NCI-H2107 treated with DMSO at 0.1 percent for 48 hours (cell line): ENCODE measurements around the gene CENPX.

Source experiments
- DNase-seq: peaks from one replicate; lab custom pipeline; 2025; ENCODE audit not compliant: unreplicated experiment; lab: John Stamatoyannopoulos, UW

The CENPX gene

GRCh38 chr17:82022310-82022980, at the start of gene CENPX:
Gene CENPX, minus strand, starts transcription at chr17:82022878. Its CDS starts 17 bp downstream, at chr17:82022861.
- DNase-seq, result no peak

GRCh38 chr17:82070611-82071010, 47.9 kb upstream of the CENPX start:
- DNase-seq, result no peak

GRCh38 chr17:82065638-82066303, 43.1 kb upstream of the CENPX start, which contains the start of gene DUS1L:
Gene DUS1L, minus strand, starts transcription at chr17:82065804. Its CDS starts 745 bp downstream, at chr17:82065059.
- DNase-seq, result no peak

- no peak for DNase-seq
Observed at GRCh38 chr17:82065193-82065637, 42.5 kb upstream of the CENPX start.

- peak; percentile 6 for DNase-seq
Observed at GRCh38 chr17:82064433-82065192, 41.9 kb upstream of the CENPX start.

- DNase-seq, result no peak
Observed at GRCh38 chr17:82063424-82064415, 41.0 kb upstream of the CENPX start.

- no peak for DNase-seq
Observed at GRCh38 chr17:82062984-82063368, 40.3 kb upstream of the CENPX start.

- DNase-seq, result no peak
Observed at GRCh38 chr17:82062076-82062983, 39.7 kb upstream of the CENPX start.

GRCh38 chr17:82061047-82061925, 38.6 kb upstream of the CENPX start:
- DNase-seq, result no peak

- DNase-seq, result no peak
Observed at GRCh38 chr17:82060614-82061013, 37.9 kb upstream of the CENPX start.

- no peak for DNase-seq
Observed at GRCh38 chr17:82060001-82060380, 37.3 kb upstream of the CENPX start.

- DNase-seq, result no peak
Observed at GRCh38 chr17:82059272-82060000, 36.8 kb upstream of the CENPX start.

- no peak for DNase-seq
Observed at GRCh38 chr17:82058855-82059249, 36.2 kb upstream of the CENPX start.

- DNase-seq, result no peak
Observed at GRCh38 chr17:82058230-82058854, 35.7 kb upstream of the CENPX start.

GRCh38 chr17:82056729-82057621, 34.3 kb upstream of the CENPX start:
- DNase-seq, result no peak

GRCh38 chr17:82055965-82056728, 33.5 kb upstream of the CENPX start:
- no peak for DNase-seq
